Stimulated activated CD4-positive, alpha-beta T cell treated with anti-CD3 and anti-CD28 coated beads, Interleukin-1b, Interleukin-23, amount 100 ng/mL, for 48 hours (primary cell): ENCODE results near the gene NFE2L3.
A peak's percentile ranks its signal among the peaks of the same experiment; 100 is the strongest.
"Not testable (repeated sequence)": the region's sequence is repeated elsewhere in the genome, so short reads cannot be mapped to it uniquely, and the experiment has no call there.

Experiments used
- DNase-seq: peaks from one replicate; pipeline ENCODE4 v3.0.0-alpha.2; 2020

The NFE2L3 gene, protein sequence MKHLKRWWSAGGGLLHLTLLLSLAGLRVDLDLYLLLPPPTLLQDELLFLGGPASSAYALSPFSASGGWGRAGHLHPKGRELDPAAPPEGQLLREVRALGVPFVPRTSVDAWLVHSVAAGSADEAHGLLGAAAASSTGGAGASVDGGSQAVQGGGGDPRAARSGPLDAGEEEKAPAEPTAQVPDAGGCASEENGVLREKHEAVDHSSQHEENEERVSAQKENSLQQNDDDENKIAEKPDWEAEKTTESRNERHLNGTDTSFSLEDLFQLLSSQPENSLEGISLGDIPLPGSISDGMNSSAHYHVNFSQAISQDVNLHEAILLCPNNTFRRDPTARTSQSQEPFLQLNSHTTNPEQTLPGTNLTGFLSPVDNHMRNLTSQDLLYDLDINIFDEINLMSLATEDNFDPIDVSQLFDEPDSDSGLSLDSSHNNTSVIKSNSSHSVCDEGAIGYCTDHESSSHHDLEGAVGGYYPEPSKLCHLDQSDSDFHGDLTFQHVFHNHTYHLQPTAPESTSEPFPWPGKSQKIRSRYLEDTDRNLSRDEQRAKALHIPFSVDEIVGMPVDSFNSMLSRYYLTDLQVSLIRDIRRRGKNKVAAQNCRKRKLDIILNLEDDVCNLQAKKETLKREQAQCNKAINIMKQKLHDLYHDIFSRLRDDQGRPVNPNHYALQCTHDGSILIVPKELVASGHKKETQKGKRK

DNA sequence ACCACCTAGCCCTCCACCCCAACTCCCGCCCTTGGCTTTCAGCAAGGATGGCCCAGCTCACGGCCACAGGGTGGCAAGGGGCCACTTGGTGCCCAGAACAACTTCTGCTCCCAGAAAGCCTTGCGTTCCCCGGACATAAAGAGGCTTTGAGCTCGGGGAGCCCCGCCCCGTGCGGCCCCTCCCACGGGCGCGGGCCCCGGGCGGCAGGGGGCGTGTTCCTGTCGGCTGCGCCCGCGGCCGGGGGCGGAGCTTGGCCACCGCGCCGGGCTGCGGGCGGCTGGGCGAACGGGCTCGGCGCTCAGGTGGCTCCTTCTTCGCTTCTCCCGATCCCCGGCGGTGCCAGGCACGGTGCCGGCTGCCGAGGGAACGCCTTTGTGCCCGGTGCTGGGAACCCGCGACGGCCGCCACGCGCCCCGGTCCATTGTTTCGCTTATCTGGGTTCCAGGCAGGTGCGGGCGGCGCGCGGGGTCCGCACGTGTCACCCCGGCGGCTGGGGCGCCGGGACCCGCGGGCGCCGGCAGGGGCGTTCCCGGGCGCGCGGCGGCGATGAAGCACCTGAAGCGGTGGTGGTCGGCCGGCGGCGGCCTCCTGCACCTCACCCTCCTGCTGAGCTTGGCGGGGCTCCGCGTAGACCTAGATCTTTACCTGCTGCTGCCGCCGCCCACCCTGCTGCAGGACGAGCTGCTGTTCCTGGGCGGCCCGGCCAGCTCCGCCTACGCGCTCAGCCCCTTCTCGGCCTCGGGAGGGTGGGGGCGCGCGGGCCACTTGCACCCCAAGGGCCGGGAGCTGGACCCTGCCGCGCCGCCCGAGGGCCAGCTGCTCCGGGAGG, at the start of gene NFE2L3:
NFE2L3 (plus strand) TSS at position 246 of the 829 bp plus-strand sequence; CDS start at position 547, 301 bp downstream.
- peak; percentile 84 for DNase-seq

DNA sequence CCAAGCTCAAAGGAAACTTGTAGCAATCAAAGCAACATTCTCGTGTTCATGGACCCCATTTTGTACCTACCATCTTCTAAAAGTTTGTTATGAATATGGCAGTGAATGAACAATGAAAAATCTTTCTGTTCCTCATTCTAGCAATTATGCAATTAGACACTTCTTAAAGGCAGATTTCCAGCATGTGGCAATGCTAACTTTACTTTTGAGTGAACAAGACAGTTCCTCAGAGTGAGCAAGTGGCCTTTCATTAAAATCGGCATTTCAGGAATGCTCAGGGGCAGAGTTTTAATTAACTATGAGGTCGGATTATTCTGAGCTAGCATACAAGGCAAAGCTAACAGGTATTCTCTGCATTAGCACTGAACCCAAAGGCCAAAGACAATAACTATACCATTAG, 48.4 kb upstream of the NFE2L3 start:
- DNase-seq: no peak

DNA sequence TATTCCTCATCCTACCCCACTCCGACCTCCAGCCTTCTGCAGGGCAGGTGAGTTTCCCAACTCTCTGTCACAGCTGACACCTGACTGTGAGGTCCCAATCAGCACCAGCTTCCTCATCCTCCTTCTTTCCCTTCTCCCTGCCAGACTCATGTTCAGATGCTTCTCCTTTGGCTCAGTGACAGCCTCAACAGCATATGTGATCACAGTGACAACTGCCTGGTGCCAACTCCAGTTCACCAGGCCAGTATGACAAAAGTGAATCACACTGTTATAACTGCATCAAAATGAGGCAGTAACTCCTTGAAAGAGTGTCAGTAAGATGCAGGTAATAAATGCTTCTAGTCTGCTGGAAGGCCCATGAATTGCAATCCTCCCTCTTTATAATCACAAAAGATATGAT, 46.8 kb upstream of the NFE2L3 start:
- no peak for DNase-seq

DNA sequence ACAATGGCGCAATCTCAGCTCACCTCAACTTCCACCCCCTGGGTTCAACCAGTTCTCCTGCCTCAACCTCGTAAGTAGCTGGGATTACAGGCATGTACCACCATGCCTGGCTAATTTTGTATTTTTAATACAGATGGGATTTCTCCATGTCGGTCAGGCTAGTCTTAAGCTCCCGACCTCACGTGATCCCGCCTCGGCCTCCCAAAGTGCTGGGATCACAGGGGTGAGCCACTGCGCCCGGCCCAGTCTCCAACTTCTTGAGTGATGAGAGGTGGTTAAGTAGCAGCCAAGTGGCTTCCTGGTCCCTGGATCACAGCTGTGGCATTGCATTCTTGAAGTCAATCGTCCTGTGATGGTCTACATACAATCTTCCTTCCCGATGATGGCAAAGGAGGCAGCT, 46.1 kb upstream of the NFE2L3 start:
- DNase-seq: no peak

DNA sequence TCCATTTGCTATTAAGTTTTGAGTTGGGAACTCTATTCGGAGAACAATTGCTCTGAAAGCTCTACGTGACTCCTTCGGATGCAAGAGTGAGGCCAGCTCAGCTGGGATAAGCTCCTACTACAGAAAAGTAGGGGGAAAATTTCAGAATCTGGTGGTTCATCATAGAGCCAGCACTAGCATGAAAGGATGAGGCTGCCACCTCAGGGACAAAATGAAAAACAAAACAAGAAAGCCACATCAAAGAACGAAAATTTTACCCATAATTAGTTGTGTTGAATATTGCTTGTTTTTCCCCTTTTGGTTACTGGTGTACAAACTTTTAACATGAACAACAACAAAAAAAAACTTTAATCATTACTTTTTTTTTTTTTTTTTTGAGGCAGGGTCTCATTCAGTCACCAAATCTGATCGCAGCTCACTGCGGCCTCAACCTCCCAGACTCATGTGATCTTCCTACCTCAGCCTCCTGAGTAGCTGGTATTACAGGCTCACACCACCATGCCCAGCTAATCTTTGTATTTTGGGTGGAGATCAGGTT, 39.7 kb upstream of the NFE2L3 start:
- DNase-seq: no peak

DNA sequence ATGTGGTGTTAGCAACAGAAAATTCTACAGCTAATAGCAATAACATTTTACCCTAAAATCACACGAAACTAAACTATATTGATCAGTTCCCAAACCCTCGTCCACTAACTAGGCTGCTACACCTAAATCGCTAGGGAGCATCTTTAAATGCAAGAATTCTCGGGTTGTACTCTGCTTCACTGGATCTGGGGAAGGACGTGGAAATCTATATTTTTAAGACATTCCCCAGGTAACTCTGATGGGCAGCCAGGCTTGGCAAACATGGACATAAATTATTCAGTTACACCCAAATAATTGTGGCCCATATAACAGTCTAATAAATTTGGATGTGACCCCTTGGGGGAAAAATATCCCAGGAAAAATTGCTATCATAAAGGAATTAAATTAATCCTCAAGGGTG, 36.3 kb upstream of the NFE2L3 start:
- DNase-seq: no peak

DNA sequence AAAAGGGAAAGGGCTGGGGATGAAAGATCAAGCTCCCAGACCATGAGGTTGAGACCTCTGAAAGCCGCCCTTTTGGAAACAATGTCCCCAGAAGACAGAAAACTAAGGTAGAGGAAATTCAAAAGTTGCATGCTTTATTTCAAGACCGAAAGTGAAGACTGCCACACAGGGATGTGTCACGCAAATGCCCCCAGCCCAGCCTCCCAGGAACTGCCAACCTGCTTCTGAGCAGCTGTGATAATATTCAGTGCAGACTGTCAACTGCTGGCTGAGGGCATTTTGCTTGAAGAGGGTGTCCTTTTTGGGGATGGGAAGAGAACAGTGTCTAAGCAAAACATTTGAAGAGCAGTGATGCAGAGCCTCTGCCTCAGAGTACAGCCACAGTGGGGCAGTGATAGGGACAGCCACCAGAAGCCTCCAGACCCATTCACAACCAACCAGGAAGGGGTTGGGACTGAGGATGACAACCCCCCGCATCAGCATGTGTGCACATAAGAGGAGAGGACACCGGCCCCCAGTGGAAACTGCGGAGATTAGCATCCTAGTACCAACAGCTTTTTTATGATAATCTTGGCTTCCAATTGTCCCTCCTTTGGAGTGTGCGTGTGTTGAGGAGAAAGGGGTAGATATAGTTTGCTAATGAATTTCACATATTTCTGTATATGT, 34.7 kb upstream of the NFE2L3 start:
- no peak for DNase-seq

DNA sequence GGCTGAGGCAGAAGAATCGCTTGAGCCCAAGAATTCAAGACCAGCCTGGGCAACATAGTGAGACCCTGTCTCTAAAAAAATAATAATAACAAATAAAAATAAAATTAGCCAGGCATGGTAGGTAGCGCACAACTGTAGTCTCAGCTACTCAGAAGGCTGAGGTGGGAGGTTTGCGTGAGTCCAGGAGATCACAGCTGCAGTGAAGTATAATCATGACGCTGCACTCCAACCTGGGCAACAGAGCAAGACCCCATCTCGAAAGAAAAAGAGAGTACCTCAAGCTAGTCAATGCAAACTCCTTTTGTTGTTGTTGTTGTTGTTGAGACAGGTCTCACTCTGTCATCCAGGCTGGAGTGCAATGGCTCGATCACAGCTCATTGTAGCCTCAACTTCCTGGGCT, 34.0 kb upstream of the NFE2L3 start:
- no peak for DNase-seq

DNA sequence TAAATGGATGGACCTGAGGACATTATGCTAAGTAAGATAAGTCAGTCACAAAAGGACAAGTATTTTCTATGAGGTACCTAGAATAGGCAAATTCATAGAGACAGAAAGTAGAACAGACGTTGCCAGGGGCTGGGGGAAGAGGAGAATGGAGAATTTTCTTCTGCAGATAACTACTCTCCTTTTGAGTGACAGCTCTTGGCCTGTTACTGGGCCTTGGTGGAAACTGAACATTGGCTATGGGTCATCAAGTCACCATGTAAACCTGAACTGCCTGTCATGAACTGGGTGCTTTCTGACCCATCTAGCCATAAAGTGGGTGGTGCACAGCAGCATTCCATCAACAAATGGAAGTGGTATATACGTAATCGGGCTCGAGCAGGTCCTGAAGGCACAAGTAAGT, 29.3 kb upstream of the NFE2L3 start:
- DNase-seq: no peak

DNA sequence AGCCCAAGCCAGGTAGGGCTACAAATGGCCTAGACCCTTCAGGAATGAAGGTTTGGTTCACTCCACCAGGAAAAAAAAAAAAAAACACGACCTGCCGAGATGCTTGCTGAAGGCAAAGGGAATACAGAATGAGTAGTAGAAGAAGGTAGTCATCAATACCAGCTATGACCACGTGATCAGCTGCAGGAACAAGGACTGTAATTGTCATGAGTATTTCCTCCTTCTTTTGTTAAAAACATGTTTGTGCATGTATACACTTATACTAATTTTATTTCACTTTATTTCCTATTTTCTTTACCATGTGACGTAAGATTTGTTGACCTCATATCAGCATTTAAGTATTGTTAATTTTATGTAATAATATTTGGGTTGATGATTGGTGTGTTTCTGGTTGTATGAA, 27.2 kb upstream of the NFE2L3 start:
- DNase-seq: not testable (repeated sequence)

DNA sequence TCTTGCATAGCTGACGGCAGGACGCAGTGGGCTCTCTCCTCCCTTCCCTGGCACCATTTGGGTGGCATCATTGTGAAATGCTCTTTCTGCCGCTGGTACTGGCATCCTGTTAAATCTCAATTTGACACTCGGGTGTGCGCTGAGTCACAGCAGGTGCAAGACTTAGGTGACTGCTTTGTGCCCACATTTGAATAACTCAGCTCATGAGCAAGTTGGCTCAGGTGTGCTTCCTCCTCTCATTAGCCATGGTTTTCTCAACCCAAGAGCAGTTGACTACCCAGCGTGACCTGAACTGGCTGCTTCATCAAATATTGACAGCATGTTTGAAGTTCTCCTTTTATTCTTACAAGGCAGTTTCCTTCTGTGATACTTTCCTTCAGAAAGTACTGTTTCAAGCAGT, 24.6 kb upstream of the NFE2L3 start:
- no peak for DNase-seq

DNA sequence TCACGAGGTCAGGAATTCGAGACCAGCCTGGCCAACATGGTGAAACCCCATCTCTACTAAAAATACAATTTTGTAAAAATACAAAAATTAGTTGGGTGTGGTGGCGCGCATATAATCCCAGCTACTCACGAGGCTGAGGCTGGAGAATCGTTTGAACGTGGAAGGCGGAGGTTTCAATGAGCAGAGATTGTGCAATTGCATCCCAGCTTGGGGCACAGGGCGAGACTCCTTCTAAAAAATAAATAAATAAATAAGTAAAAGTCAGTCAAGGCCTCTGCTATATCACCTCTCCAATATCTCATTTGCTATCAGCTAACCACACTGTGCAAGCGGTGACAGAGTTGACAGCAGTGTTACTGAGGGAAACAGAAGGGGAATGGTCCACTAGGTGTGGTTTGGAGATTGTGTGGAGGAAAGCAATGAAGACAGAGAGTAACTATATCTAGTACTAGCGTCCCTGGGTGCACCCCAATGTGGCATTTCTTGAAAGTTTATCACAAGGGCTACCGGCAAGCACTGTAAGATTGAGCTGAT, 20.9 kb upstream of the NFE2L3 start:
- no peak for DNase-seq

DNA sequence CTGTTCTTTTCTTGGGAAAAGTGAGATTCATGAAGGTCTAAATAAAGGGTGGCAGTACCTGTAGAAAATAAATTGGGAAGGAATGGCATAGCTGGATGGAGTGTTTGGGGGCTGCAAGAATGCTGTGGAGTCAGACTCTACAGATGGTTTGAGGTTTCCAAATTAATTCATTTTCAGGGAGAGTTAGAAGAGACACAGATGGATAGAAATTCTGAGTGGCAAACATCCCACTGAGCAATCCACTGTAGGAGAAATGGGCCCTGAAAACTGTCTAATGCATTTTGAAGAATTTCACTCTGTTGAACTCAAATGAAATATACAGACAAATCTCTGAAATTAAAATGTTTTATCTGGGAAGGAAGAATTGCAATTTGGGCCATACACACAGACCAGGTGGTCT, 16.9 kb upstream of the NFE2L3 start:
- no peak for DNase-seq

DNA sequence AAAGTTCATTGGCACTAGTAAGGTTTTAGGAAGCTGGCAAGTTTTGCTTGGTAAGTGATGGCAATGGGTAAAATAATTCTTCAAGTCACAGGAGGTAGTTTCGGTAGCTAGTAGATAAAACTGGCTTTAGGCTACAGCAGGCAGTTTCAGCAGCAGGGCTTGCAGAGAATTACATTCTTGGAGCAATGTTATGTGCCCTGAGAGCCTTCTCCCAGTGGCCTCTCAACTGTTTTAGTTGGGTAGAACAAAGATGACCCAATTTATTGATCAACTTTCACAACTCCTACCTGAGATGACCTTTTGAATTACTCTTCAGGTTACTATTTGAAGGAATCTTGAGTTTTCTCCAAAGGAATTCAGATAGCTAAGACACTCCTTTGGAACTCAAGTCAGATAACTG, 16.4 kb upstream of the NFE2L3 start:
- DNase-seq: no peak

DNA sequence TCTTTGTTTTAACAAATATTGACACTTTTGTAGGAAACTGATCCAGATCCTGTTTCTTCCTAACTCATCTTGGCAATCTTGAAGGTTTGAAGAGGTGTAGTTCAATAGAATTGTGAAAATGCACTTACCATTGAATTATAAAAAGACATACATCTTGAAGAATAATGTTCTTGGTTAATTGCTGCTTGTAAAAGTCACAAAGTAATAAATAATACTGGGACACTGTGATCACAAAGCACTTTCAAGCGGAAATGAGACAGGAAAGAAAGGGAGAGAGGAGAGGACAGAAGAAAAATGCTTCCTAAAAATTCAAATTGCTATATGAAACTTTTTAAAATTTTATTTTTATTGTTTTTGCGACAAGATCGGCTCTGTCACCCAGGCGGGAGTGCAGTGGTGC, 15.2 kb upstream of the NFE2L3 start:
- DNase-seq: no peak

DNA sequence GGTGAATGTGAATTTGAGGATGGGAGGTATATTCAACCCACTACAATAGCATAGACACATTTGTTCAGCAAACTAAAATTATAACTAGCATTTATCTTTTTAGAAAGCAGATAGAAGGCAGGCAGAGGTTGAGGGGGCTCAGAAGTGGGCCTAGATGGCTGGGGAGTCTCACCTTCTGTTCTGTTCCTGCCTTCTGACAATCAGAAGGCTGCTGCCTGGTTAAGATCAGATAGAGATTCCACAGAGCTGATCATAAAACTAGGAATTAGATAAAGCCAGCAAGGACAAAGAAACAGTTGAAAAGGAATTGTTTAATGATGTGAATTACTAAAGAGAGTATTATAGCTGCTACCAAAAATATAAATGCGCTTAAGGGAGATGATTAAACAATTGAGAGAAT, 11.6 kb upstream of the NFE2L3 start:
- no peak for DNase-seq

DNA sequence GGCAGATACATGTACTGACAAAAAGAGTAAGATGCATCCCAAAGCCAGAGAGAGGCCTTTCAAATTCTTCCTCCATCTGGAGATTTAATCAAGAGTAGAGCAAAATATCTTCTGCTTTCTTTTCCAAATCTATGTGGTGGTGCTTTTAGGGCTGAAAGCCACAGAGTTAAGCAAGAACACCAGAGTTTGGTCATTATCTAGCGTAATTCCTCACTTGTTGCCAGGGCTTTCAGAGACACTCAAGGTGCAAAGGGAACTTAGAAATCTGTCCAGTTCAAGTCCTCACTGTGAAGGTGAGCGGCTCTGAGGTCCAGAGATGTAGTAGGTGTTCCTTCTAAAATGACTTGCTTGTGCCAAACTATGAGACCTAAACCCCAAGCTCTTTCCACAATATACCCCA, 10.9 kb upstream of the NFE2L3 start:
- no peak for DNase-seq

DNA sequence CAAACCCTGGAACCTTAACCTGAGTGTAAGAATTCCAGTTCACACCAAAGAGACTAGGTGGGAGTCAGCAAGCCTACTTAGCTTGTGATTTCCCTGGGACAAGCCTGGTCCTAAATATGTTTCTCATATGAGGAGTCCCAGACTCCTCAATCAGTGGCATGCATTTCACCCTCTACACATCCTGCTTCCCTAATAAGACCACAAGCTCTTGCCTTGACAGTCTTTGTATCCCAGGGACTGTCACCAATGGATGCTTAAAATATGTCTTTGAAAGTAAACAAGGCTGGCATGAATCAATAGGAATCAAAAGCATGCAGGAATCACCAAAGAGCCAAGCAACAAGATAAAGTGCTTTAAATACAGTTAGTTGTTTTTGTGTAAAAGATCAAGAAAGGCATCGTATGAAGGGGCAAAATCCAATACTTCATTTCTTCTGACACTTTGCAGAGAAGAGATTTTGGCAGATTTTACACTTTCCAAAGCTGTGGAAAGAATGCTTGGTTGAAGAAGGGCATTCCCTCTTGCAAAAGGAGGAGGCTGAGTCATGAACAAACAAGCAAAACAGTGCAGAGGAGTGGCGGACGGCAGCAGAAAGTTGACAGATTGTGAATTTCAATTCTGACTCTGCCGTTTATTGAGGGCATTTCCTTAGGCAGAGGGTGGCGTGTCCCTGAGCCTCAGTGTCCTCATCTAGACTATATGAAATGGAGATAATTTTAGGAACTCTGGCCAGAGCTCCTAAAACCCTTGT, 8.5 kb upstream of the NFE2L3 start:
- no peak for DNase-seq

DNA sequence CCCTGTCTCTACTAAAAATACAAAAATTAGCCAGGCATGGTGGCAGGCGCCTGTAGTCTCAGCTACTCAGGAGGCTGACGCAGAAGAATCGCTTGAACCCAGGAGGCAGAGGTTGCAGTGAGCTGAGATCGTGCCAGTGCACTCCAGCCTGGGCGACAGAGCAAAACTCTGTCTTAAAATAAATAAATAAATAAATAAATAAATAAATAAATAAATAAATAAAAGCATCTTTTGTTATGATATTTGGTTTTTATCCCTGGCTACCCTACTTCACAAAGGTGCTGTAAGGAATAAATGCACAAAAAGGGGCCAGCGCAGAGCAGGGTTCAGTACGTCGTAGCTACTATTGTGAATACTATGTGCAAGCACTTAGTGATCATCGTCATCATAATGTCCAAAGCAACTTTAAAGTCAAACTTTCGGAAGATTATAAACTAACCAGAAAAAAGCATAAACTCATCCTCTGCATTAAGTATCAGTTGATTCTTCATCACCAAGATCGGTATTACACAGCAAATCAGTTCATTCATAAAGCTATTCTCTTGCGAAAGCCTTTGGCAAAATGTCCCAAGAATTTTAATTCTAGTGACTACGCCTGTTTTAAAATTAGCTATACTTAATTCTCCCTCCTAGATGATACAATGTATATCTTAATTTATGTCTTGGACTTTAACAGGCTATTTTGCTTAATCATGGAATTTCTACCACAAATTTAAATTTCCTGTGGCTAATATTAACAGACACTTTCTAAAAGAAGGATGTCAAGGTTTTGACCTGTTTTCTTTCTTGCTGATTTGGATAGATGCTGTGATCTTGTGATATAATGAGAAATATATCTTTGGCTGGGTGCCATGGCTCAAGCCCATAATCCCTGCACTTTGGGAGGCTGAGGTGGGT, 7.6 kb upstream of the NFE2L3 start:
- no peak for DNase-seq

DNA sequence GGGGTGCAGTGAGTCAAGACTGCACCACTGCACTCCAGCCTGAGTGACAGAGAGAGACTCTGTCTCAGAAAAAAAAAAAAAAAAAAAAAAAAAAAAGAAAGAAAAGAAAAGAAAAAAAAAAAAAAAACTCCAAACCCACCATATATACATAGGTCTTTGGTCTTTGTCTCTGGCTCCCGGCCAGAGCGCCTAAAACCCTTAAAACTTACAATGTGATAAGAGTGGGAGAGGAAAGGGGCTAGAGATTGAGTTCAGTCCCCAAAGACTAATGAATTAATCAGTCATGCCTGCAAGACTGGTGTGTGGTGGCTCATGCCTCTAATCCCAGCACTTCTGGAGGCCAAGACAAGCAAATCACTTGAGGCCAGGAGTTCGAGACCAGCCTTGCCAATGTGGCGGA, 6.8 kb upstream of the NFE2L3 start:
- no peak for DNase-seq

DNA sequence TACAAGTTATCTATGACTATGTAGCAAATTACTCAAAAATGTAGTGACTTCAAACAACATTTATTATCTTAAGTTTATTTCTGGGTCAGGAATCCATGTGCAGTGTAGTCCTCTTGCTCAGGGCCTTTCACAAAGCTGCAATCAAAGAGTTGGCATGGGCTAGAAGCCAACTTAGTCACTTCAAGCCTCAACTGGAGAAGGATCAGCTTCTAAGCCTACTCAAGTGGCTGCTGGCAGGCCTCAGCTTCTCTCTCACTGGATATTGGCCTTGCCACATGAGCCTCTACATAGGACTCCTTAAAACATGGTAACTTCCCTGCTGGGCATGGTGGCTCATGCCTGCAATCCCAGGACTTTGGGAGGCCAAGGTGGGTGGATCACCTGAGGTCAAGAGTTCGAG, 5.0 kb upstream of the NFE2L3 start:
- no peak for DNase-seq
